GM12878 (cell line): Measurements from ENCODE around the gene SUPT7L. TPM values are rescaled to one million over a fixed set of nuclear protein-coding genes. Genes with fewer than 3 reads are reported as not detected.

Source experiments
- ASH2L ChIP-seq: fragments of 300-600, 200-600 bp; sonication (generic); IDR thresholded peaks from 2 replicates; pipeline ENCODE4 v1.6.1; 2017; ENCODE audit warnings: low read depth, mild to moderate bottlenecking, borderline replicate concordance
- CHD2 ChIP-seq: IDR thresholded peaks from 2 replicates; pipeline ENCODE4 v1.6.1; 2011; ENCODE audit warnings: low read depth, low read length, improper control_type of control experiment, borderline replicate concordance
- CHD4 ChIP-seq: fragments of 200-600 bp; sonication (generic); IDR thresholded peaks from 2 replicates; pipeline ENCODE4 v1.6.1; 2016; ENCODE audit warnings: mild to moderate bottlenecking
- CREB1 ChIP-seq: IDR thresholded peaks from 2 replicates; pipeline ENCODE4 v1.6.1; 2012; ENCODE audit warnings: low read depth, mild to moderate bottlenecking, inconsistent platforms
- E2F4 ChIP-seq: IDR thresholded peaks from 2 replicates; pipeline ENCODE4 v1.6.1; 2012; ENCODE audit warnings: low read depth, low read length, improper control_type of control experiment
- GATAD2B ChIP-seq: fragments of 450-650 bp; conservative IDR thresholded peaks from 2 replicates; pipeline ENCODE4 v1.6.1; 2017; ENCODE audit warnings: low read depth, mild to moderate bottlenecking, moderate library complexity
- HDAC6 ChIP-seq: fragments of 200-600 bp; sonication (generic); IDR thresholded peaks from one replicate; pipeline ENCODE4 v1.8.0; 2017; ENCODE audit warnings: antibody characterized with exemption; ENCODE audit not compliant: unreplicated experiment
- HDGF ChIP-seq: fragments of 450-650 bp; IDR thresholded peaks from 2 replicates; pipeline ENCODE4 v1.6.1; 2016; ENCODE audit warnings: antibody characterized with exemption
- KLF5 ChIP-seq: fragments of 450-650 bp; IDR thresholded peaks from 2 replicates; pipeline ENCODE4 v1.6.1; 2014; ENCODE audit warnings: mild to moderate bottlenecking; ENCODE audit not compliant: partially characterized antibody
- MYB ChIP-seq: fragments of 150-350 bp; IDR thresholded peaks from 2 replicates; pipeline ENCODE4 v1.6.1; 2014; ENCODE audit warnings: mild to moderate bottlenecking, low read depth, low read length, borderline replicate concordance
- NFYB ChIP-seq: IDR thresholded peaks from 2 replicates; pipeline ENCODE4 v1.6.1; 2011; ENCODE audit warnings: low read depth, mild to moderate bottlenecking, low read length, improper control_type of control experiment, moderate library complexity; ENCODE audit not compliant: insufficient read depth
- NKRF ChIP-seq: fragments of 450-650 bp; conservative IDR thresholded peaks from 2 replicates; pipeline ENCODE4 v1.6.1; 2017; ENCODE audit warnings: mild to moderate bottlenecking, moderate library complexity
- NR2C1 ChIP-seq: fragments of 450-650 bp; IDR thresholded peaks from 2 replicates; pipeline ENCODE4 v1.6.1; 2017; ENCODE audit warnings: antibody characterized with exemption, mild to moderate bottlenecking, moderate library complexity
- PAX5 ChIP-seq: IDR thresholded peaks from 2 replicates; pipeline ENCODE4 v1.6.1; 2011; ENCODE audit warnings: low read depth, low read length, borderline replicate concordance
- POU2F2 ChIP-seq: IDR thresholded peaks from 3 replicates; pipeline ENCODE4 v1.6.1; 2011; ENCODE audit warnings: low read depth, mild to moderate bottlenecking, low read length, borderline replicate concordance
- RFX5 ChIP-seq: IDR thresholded peaks from 2 replicates; pipeline ENCODE4 v1.6.1; 2011; ENCODE audit warnings: low read depth, low read length, improper control_type of control experiment
- RUNX3 ChIP-seq: IDR thresholded peaks from 2 replicates; pipeline ENCODE4 v1.6.1; 2012; ENCODE audit warnings: low read length, inconsistent platforms
- SKIL ChIP-seq: fragments of 450-650 bp; IDR thresholded peaks from 2 replicates; pipeline ENCODE4 v1.6.1; 2017; ENCODE audit warnings: mild to moderate bottlenecking, low read depth, inconsistent platforms; ENCODE audit not compliant: poor library complexity, severe bottlenecking
- SPI1 ChIP-seq: IDR thresholded peaks from 2 replicates; pipeline ENCODE4 v1.6.1; 2011; ENCODE audit warnings: low read depth, mild to moderate bottlenecking, low read length, moderate library complexity, borderline replicate concordance; ENCODE audit not compliant: insufficient read depth
- SREBF1 ChIP-seq: IDR thresholded peaks from 2 replicates; pipeline ENCODE4 v1.6.1; 2012; ENCODE audit warnings: mild to moderate bottlenecking, low read length
- USF1 ChIP-seq: IDR thresholded peaks from 2 replicates; pipeline ENCODE4 v1.6.1; 2011; ENCODE audit warnings: borderline replicate concordance, low read depth, mild to moderate bottlenecking, moderate library complexity, mixed read lengths, low read length; ENCODE audit not compliant: insufficient read depth; ENCODE audit errors: extremely low read length
- USF2 ChIP-seq: IDR thresholded peaks from 2 replicates; pipeline ENCODE4 v1.6.1; 2011; ENCODE audit warnings: low read depth, low read length, improper control_type of control experiment, borderline replicate concordance
- ZNF24 ChIP-seq: fragments of 450-650 bp; IDR thresholded peaks from 2 replicates; pipeline ENCODE4 v1.6.1; 2017; ENCODE audit warnings: antibody characterized with exemption, mild to moderate bottlenecking
- polyA plus RNA-seq, 11 experiments: library from polyadenylated mRNA; depleted of rRNA in 4 of 11; unstranded in 6 of 11; stranded (reverse) in 5 of 11; fragments of >200 nt; fragmentation: Nextera tagmentation in 4 of 11; fragmentation: Illumina TruSeq in 1 of 11; extraction: Ambion mirVana in 4 of 11; extraction: Trizol in 1 of 11; gene quantifications; 1 replicate in 1 of 11; 2 replicates in 10 of 11; pipeline versions ENCODE4 v1.2.1 to v1.2.3, GENCODE V29; 2011 to 2016; ENCODE audit warnings: inconsistent platforms in 2 of 11, missing spikeins in 2 of 11, low read depth in 1 of 11
- total RNA-seq, 4 experiments: library from RNA; depleted of rRNA in 3 of 4; stranded (reverse); fragments of >200 nt in 3 of 4; fragmentation: Illumina TruSeq in 1 of 4; extraction: Trizol in 1 of 4; gene quantifications; 2 replicates each; pipeline versions ENCODE4 v1.2.1 to v1.2.3, GENCODE V29; 2013 to 2021

SUPT7L gene
- total and polyA plus RNA-seq, 10 of the 15 experiments (the other 5 are each of a cell fraction or from before 2014, with no cell fraction given) = 10.2 to 43.7 (median 21.3) TPM

GRCh38 chr2:27663285-27664153 lies at the start of gene SUPT7L, which contains the start of gene SLC4A1AP (continued):
- TF ChIP-seq ASH2L = no peak
- peak; percentile 43 for TF ChIP-seq SREBF1
- TF ChIP-seq USF2 = no peak
- TF ChIP-seq MYB = 0 out of 2 replicates have a peak, but pooled peaks have one; percentile 23
- TF ChIP-seq PAX5 = peak; percentile 100
- TF ChIP-seq CHD2 = 0 out of 2 replicates have a peak, but pooled peaks have one; percentile 47
- 0 out of 2 replicates have a peak, but pooled peaks have one; percentile 14 for TF ChIP-seq NFYB
- TF ChIP-seq E2F4 = no peak
- TF ChIP-seq SKIL = peak; percentile 94
- peak; percentile 23 for TF ChIP-seq USF1
- TF ChIP-seq HDGF = no peak
- no peak for TF ChIP-seq HDAC6
- peak; percentile 96 for TF ChIP-seq NR2C1
- no peak for TF ChIP-seq CHD4
- peak; percentile 84 for TF ChIP-seq KLF5
- no peak; the same call in 1 of the 2 replicates for TF ChIP-seq ZNF24
- peak; percentile 78 for TF ChIP-seq CREB1
- 0 out of 2 replicates have a peak, but pooled peaks have one; percentile 39 for TF ChIP-seq GATAD2B
- no peak; the same call in 1 of the 2 replicates for TF ChIP-seq RFX5
- TF ChIP-seq NKRF = no peak; the same call in none of the 2 replicates
- no peak for TF ChIP-seq SPI1
- TF ChIP-seq POU2F2 = peak; percentile 81; the same call in 2 of the 3 replicates
- TF ChIP-seq RUNX3 = peak; percentile 82
